ENCODE data around the gene PSMD11.
"Not testable (repeated sequence)": the region's sequence is repeated elsewhere in the genome, so short reads cannot be mapped to it uniquely, and the experiment has no call there.

PSMD11 gene

DNA sequence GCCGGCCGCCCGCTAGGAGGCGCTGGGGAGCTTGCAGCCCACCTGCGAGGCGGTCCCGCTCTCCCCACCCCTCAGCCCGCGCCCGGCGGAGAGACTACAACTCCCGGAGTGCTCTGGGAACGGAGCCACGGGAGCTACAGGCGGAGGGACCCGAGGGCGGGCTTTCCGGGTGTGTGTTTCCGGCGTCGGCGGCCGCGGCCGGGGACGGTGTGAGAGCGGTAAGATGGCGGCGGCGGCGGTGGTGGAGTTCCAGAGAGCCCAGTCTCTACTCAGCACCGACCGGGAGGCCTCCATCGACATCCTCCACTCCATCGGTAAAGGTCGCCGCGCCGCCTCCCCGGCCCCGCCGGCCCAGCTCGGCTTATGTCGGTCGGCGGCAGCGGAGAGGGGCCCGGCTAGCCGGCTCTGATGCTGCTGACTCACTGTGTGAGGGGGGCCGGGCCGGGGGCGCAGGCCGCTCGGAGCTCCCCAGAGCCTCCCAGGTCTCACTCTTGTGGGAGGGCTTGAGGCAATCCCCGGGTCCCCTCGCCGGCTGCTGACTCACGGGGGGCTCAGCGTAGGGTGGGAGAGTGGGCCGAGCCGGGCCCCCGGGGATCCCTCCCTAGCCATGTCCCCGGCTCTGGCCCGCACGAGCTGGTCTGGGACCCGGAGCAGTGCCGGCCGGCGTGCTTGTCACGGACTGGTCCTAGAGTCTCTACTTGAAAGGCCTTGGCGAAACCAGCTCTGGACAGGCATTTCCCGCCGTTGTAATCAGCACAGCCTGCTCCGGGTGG, at the start of gene PSMD11:
PSMD11 (plus strand) TSS at position 210 of the 773 bp plus-strand sequence; CDS start at position 224, 14 bp downstream.
- DNase-seq = peak; percentile 79

DNA sequence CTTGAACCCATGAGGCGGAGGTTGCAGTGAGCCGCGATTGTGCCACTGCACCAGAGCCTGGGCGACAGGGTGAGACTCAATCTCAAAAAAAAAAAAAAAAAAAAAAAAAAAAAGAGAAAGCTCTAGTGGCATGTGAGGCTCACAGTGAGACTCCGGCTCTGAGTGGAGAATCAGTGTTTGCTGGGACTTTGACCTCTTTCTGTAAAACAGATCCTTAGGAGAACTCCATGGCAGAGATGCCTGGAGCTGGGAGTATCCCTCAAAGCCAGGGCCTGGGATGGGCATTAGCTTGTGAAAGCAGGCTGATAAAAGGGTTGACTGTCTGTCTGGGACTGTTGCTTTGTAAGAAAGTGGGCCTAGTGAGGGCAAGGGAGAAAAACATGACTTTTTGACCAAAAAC, 48.0 kb upstream of the PSMD11 start:
- DNase-seq = no peak

DNA sequence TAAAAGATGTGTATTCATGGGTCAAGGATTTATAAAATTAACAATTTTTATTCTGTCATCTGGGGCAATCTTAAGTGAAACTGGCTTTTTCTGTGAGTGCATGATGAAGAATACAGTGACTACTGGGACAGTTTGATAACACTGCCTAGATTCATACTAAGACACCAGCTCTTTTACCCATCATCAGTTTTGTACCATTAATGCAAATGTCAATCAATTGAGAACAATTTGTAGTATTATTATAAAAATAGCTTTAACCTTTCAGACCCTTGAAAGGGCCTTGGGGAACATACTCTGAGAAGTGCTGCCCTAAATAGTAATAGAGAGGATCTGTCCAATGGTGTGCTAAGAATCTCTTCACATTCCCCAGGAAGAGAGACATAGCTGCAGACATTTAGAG, 45.4 kb upstream of the PSMD11 start:
- DNase-seq = no peak

DNA sequence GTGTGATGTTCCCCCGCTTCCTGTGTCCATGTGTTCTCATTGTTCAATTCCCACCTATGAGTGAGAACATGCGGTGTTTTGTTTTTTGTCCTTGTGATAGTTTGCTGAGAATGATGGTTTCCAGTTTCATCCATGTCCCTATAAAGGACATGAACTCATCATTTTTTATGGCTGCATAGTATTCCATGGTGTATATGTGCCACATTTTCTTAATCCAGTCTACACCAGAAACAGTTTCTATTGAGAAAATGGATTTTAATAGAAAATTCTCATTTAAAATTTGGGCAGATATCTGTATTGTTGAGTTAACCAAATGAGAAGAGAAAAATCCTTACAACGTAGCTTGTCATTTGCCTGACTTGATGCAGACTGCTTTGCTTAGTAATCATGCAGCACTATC, 34.2 kb upstream of the PSMD11 start:
- not testable (repeated sequence) for DNase-seq

DNA sequence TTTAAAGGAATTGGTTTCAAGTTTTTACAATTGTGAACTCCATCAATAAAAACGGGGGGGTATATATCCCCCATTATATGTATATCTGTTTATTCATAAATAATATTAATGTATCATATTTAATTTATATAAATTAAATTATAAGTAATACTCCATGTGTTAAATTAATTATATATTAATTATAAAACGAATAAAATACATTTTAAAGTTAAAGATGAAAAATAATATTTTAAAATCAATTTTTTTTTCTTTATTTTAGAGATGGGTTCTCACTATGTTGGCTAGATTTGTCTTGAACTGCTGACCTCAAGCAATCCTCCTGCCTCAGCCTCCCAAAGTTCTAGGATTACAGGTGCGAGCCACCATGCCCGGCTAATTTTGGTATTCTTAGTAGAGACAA, 17.4 kb upstream of the PSMD11 start:
- no peak for DNase-seq

DNA sequence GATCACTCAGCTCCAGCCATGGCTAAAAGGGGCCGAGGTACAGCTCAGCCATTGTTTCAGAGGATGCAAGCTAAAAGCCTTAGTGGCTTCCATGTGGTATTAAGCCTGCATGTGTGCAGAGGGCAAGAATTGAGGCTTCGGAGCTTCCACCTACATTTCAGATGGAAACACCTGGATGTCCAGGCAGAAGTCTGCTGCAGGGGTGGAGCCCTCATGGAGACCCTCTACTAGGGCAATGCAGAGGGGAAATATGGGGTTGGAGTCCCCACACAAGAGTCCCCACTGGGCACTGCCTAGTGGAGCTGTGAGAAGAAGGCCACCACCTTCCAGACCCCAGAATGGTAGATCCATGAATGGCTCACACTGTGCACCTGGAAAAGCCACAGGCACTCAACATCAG, 14.7 kb upstream of the PSMD11 start:
- DNase-seq = no peak

DNA sequence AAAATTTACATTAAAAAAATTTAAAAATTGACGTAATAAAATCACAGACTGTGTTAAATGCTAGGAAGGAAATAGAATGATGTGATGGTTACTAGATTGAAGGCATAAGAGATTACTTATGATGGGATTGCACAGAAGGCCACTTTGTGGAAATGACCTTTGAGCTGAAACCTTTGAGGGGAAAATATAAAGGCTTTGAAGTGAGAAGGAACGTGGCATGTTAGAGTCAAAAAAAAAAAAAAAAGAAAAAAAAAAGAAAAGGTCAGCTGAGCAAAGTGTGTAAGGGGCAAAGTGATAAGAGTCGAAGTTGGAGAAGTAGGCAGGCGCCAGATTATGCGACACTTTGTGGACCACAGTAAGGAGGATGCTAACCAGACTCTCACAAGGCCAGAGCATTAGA, 3.6 kb upstream of the PSMD11 start:
- DNase-seq = no peak

DNA sequence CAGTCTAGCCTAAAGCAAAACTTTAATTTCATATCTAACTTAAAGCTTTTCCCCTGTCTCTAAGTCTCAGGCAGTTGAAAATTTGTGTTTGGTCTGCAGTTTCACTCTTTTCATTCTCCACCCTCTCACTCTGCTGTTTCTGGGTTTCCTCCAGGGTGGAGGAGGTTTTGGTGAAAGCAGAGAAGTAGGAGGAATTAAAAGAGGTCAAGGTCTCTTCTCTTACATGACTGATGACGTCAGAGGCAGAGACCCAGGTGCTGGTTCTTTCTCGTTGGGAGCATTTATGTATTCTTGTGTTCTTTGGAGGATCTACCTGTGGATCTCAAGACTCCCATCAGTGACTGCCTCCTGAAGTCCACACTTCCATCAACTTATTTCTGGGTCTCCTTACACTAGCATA, 2.4 kb upstream of the PSMD11 start:
- DNase-seq = no peak

DNA sequence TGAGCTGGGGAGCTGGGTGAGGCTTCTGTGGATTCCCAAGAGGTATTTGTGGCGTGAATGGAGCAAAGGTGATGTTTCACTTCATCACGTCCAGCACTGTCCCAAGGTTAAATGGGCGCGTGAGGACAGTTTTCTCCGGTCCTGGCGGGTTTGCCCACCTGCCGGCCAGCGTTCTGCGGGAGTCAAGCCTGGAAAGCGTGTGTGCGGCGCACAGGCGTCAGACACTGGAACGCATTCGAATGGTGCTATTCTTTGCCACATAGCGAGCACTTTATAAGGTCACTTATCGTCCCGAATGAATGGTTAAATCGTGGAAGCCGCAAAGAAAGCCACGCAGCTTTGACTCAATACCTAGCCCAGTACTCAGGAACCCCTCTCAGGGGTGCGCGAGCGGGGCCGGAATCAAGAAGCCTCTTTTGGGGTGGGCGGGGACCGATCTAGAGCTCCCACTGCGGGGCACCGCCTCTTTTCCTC, 446 bp upstream of the PSMD11 start:
- no peak for DNase-seq

DNA sequence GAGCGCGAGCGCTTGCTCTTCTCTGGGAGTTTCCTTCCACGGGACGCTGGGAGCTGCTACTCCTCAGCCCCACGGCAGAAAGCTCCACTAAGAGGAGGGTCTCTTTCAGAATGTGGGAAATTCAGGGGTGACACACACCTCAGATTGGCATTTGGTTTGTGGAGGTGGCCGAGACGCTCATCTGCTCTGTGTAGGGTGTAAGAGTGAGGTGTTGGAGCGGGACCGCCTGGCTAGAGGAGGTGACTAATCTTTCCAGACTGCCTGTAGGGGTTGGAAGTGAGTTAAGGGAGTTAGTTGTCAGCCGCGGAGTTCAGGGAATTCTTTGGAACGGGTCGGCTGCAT, 735 bp downstream of the PSMD11 start:
- no peak for DNase-seq

DNA sequence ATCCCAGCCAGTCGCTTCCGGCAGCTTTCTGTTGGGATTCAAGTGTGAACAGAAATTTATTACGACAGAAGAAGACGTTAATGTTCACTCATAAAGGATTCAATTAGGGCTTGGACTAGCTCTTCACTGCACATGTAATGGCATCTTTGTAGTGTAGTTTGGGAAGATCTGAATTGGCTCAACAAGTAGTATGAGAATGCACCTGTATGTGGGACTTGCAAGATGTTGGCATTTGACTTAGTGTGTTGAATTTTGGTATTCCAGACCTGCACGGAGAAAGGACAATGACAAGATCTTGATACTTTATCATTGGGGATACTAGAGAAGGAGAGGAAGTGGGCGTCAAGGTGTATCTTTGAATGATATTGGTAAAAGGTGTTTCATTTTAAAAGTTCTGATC, 1.2 kb downstream of the PSMD11 start:
- no peak for DNase-seq

DNA sequence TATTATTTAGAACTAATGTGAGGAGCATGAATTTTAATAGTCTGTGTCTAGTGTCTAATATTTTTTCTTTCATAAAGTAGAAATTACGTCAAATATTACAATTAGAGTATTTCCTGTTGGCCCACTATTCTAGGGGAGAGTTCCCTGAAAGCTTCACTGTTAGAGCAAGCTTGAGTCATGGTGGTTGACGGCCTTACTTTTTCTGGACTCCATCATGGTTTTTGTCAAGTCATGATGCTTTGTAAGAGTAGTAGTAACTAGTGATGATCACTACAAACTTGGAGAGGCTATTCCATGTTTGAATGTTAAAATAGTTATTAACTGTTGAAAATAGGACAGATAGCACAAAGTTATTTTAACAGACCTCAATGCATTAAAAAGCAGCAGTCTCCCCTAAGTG, 1.7 kb downstream of the PSMD11 start:
- no peak for DNase-seq

DNA sequence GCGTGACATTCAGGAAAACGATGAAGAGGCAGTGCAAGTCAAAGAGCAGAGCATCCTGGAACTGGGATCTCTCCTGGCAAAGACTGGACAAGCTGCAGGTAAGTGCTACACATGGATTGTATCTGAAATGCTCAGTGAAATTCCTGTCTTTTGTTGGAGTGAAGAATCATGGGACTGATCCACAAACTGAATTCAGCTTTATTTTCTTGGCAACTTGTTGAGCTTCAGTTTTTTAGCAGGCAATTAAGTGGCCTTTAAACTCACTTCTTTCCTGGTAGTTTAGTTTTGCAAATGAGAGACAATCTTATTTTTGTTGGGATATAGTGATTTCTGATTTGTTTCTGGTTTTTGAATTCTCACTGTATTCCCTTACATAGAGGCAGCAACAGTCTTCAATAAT, 2.6 kb downstream of the PSMD11 start:
- no peak for DNase-seq

DNA sequence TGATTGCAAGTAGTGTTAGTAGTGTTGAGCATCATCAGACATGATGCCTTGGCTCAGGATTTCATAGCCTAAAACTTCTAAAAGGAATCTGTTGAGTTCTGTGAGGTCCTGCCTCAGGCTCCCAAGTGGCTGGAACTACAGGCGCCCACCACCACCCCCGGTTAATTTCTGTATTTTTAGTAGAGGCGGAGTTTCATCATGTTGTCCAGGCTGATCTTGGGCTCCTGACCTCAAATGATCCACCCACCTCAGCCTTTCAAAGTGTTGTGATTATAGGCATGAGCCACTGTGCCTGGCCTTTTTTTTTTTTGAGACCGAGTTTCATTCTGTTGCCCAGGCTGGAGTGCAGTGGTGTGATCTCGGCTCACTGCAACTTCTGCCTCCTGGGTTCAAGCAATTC, 5.7 kb downstream of the PSMD11 start:
- DNase-seq = no peak

DNA sequence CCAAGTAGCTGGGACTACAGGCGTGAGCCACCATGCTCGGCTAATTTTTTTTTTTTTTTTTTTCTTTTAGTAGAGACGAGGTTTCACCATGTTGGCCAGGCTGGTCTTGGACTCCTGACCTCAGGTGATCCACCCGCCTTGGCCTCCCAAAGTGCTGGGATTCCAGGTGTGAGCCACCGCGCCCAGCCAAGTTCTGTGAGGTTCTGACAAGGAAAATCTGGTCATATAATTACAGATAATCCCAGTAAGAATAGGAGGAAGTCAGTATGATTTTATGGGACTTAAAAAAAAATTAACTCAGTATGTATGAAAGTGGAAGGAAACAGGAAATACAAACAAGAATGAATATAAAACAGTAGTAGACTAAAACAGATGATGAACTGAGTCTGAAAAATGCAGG, 6.1 kb downstream of the PSMD11 start:
- DNase-seq = not testable (repeated sequence)

DNA sequence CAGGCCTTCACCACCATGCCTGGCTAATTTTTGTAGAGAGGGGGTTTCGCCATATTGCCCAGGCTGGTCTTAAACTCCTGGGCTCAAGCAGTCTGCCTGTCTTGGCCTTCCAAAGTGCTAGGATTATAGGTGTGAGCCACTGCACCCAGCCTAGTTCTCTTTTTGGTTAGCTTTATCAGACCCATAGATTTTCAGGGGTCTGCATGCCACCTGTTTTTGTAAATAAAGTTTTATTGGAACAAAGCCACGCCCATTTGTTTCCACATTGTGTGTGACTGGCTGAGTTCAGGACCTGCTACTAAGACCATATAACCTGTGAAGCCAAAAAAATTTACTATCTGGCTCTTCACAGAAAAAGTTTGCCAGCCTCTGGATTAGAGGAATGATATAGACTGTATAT, 7.6 kb downstream of the PSMD11 start:
- no peak for DNase-seq

DNA sequence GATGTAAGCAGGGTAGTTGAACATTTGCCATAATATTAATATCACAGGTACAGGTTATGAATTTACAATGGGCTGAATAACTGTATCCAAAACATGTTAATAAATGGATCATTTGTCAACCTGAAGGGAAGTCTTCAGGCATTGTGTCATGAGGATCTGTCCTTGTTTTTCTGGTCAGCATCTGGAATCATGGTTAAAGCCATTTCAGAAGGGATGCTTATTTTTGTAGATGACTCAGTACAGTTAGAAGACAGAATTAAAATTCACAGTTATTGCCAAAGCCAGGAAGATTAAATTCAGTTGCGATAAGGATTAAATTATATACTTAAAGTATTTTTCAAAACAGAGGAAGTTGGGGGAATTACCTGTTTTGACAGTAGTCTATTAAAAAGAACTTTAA, 8.0 kb downstream of the PSMD11 start:
- no peak for DNase-seq

DNA sequence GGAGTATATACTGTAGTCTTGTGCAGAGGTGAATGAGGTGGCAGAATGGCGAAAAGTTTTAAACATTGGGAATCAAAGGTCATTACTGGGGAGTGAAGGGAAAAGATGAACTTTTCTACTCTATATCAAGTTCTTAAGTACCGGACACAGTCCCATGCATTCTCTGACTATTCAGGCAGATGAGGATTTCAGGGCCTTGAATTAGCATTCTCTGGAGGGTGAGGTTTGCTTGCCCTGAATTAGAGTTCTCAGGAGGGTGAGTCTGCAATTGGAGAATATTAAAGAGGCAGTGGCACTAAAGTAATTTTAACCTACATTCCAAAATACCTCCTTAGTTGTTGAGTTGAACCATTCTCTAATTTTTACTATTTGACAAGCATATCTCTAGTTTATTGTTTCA, 9.1 kb downstream of the PSMD11 start:
- no peak for DNase-seq

DNA sequence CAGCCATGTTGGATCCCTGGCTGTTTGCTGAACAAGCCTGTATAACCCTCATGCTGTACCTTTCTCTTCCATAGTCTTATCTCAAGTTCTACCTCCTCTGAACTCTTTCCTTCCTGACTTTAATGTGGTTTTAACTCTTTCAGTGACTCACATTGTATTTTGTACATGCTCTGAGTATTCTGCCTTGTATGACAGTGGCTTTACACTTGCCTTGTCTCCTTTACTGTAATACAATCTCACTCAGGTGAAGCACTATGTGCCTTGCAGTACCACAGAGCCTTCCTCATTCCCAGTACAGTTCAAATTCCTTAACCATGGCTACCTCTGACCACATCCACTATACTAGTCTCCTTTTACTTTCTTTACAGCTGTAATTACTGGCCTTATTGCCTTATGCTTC, 14.1 kb downstream of the PSMD11 start:
- no peak for DNase-seq

DNA sequence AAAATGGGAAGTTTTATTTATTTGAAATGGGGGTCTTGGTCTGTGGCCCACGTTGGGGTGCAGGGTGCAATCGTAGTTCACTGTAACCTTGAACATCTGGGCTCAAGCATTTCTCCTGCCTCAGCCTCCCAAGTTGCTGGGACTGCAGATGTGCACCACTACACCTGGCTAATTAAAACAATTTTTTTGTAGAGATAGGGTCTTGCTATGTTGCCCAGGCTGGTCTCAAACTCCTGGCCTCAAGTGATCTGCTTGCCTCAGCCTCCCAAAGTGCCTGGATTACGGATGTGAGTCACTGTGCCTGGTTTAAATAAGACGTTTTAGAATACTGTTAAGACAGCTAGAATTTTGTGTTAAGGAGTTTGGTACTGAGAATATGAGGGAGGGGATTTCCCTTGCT, 15.7 kb downstream of the PSMD11 start:
- no peak for DNase-seq

DNA sequence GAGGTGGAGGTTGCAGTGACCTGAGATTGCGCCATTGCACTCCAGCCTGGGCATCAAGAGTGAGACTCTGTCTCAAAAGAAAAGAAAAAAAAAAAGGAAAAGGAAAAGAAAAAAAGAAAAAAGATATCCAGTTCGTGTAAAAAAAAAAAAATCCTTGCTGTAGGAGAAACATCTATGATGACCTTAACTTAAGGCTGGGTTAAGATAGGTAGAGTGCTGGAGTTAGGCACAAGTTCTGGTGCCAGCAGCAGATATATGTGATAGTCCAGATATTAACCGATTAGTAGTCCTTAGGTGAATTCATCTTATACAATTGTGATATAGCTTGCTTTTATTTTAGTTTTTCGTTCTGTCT, 17.2 kb downstream of the PSMD11 start:
- no peak for DNase-seq

DNA sequence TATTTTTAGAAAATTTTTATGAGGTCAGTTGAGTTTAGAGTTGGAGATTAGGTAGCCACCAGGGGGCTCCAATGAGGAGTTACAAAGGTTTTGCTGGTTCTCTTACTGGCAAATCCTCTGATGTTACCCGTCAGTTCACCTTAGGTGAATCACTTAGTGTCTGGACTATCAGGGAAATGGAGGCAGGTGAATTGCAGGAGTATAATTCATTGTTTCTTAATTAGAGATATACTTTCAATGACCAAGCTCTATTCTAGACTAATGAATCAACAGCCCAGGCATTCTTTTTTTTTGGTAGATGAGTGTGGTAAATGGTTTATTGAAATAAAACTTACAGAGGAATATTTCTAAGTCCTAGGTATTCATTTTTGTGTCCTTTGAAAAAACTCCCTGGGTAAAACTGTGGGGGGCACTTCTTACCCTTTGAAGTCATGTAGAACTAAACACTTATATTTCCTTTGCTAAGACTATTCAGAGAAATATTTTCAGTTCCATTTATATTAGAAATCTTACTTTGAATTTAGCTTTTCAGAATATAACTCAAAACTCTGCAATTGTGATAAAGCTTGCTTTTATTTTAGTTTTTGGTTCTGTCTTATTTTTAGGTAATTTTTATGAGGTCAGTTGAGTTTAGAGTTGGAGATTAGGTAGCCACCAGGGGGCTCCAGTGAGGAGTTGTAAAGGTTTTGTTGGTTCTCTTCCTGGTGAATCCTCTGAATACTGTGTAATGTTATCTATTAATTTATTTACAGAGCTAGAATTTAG, 17.7 kb downstream of the PSMD11 start:
- no peak for DNase-seq

DNA sequence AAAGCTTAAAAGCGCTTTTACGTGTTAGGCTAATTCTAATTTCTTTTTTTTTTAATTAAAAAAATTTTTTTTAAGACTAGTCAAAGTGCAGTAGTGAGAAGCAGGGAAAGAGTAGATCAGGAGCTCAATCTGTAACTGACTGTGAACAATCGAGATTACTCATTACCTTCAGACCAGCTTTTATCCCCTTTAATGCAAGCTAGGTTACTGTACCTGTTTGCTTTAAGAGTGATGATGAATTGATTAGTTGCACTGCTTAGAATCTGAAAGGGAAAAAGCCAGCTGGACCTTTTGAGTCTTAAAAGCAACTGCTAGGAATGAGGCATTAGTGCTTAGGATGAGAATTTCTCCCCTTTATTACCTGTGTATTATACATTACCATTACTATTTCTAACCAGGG, 19.0 kb downstream of the PSMD11 start:
- no peak for DNase-seq

DNA sequence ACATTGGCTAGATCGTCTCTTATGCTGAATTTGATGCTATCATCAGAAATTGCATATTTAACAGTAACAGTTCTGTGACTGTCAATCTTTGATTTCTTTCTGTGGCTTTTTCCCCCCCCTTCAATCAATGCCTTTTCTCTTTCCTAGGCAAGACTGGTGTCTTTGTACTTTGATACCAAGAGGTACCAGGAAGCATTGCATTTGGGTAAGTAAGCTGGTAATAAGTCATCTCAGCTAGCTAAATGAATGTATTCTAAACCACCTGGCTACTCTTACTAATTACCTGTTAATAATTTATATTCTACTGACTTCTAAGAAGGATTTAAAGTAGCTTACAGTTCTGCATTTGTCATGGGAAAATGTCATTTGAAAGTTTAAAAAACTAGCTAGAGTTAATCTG, 20.1 kb downstream of the PSMD11 start:
- no peak for DNase-seq

DNA sequence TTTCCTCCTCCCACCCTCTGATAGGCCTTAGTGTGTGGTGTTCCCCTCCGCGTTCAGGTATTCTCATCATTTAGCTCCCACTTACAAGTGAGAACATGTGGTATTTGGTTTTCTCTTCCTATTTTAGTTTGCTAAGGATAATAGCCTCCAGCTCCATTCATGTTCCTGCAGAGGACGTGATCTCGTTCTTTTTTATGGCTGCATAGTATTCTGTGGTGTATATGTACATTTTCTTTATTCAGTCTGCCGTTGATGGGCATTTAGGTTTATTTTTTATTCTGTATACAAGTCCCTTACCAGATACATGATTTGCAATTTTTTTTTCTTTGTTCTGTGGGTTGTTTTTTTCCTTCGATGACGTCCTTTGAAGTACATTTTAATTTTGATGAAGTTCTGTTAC, 23.6 kb downstream of the PSMD11 start:
- no peak for DNase-seq
